KMS-11 (cell line): ENCODE results near the gene CDK17.
"Not testable (repeated sequence)": the region's sequence is repeated elsewhere in the genome, so short reads cannot be mapped to it uniquely, and the experiment has no call there.

Experiments
- H2AFZ ChIP-seq: fragments of 200-600 bp; sonication (generic); 2 replicates; pipeline ENCODE4 v1.6.1; 2016; ENCODE audit warnings: antibody characterized with exemption, mixed run types, low read depth
- H3K27ac ChIP-seq: fragments of 200-600 bp; sonication (generic); 2 replicates; pipeline ENCODE4 v1.6.1; 2016; ENCODE audit warnings: mild to moderate bottlenecking, mixed run types
- H3K27me3 ChIP-seq: fragments of 200-600 bp; sonication (generic); 2 replicates; pipeline ENCODE4 v1.6.1; 2017; ENCODE audit warnings: mild to moderate bottlenecking, low read depth, mixed run types, moderate library complexity; ENCODE audit not compliant: insufficient read depth
- H3K36me3 ChIP-seq: fragments of 200-600 bp; sonication (generic); 2 replicates; pipeline ENCODE4 v1.6.1; 2017; ENCODE audit warnings: mild to moderate bottlenecking, mixed run types; ENCODE audit not compliant: insufficient read depth
- H3K4me1 ChIP-seq: fragments of 200-600 bp; sonication (generic); 2 replicates; pipeline ENCODE4 v1.6.1; 2016; ENCODE audit warnings: mild to moderate bottlenecking, low read depth, mixed run types; ENCODE audit not compliant: poor library complexity, severe bottlenecking
- H3K4me2 ChIP-seq: fragments of 200-600 bp; sonication (generic); 2 replicates; pipeline ENCODE4 v1.7.0; 2016; ENCODE audit warnings: mild to moderate bottlenecking, mixed run types
- H3K4me3 ChIP-seq: fragments of 200-600 bp; sonication (generic); IDR thresholded peaks from 2 replicates; pipeline ENCODE4 v1.6.1; 2017; ENCODE audit warnings: low read depth, low read length, mixed read lengths; ENCODE audit not compliant: insufficient read depth
- H3K79me2 ChIP-seq: fragments of 200-600 bp; sonication (generic); 2 replicates; pipeline ENCODE4 v1.6.1; 2016; ENCODE audit warnings: low read depth, mixed run types; ENCODE audit not compliant: insufficient read depth
- H3K9ac ChIP-seq: fragments of 200-600 bp; sonication (generic); 2 replicates; pipeline ENCODE4 v1.6.1; 2016; ENCODE audit warnings: mild to moderate bottlenecking, mixed run types
- H4K20me1 ChIP-seq: fragments of 200-600 bp; sonication (generic); 2 replicates; pipeline ENCODE4 v1.6.1; 2016; ENCODE audit warnings: mild to moderate bottlenecking, mixed run types; ENCODE audit not compliant: insufficient read depth
- TF ChIP-seq, protein P1 (sequence below): fragments of 200-600 bp; sonication (generic); conservative IDR thresholded peaks from 2 replicates; pipeline ENCODE4 v1.6.1; 2017; ENCODE audit warnings: low read depth, mild to moderate bottlenecking, antibody characterized with exemption, low read length, moderate library complexity, mixed read lengths

The CDK17 gene

DNA sequence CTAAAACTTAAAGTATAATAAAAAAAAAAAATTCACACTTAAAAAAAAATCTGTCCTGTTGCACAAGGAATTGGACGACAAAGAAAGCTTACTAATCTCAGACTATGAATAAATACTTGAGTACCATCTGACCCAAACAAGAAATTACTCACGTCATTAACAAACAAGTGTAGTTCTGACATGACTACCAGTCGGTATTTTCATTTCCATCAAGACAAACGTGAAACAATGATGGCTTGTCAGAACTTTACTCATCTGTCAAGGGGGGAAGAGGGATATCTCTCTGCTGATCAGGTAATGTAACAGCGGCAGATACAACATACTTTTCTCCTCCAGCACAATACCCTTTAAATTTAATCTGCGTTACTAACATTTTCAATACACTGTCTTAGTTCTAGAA lies 78.3 kb downstream of the CDK17 start:
- Histone ChIP-seq H3K4me1 (peaks cover 4% of the 10 kb centered on the region), H3K4me2 (no peak overlapping the region), H3K27ac (no peak overlapping the region), H3K36me3 (no peaks in the 10 kb centered on the region), H3K79me2 (peaks cover 10% of the 10 kb centered on the region), H3K9ac (no peak overlapping the region), H3K27me3 (no peaks in the 10 kb centered on the region), H4K20me1 (no peaks in the 10 kb centered on the region), H3K4me3 (no peak overlapping the region), H2AFZ (no peak overlapping the region)
- TF ChIP-seq, protein P1, sequence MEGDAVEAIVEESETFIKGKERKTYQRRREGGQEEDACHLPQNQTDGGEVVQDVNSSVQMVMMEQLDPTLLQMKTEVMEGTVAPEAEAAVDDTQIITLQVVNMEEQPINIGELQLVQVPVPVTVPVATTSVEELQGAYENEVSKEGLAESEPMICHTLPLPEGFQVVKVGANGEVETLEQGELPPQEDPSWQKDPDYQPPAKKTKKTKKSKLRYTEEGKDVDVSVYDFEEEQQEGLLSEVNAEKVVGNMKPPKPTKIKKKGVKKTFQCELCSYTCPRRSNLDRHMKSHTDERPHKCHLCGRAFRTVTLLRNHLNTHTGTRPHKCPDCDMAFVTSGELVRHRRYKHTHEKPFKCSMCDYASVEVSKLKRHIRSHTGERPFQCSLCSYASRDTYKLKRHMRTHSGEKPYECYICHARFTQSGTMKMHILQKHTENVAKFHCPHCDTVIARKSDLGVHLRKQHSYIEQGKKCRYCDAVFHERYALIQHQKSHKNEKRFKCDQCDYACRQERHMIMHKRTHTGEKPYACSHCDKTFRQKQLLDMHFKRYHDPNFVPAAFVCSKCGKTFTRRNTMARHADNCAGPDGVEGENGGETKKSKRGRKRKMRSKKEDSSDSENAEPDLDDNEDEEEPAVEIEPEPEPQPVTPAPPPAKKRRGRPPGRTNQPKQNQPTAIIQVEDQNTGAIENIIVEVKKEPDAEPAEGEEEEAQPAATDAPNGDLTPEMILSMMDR, result no peak

DNA sequence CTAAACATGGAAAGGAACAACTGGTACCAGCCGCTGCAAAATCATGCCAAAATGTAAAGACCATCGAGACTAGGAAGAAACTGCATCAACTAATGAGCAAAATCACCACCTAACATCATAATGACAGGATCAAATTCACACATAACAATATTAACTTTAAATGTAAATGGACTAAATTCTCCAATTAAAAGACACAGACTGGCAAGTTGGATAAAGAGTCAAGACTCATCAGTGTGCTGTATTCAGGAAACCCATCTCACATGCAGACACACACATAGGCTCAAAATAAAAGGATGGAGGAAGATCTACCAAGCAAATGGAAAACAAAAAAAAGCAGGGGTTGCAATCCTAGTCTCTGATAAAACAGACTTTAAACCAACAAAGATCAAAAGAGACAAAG lies 82.4 kb downstream of the CDK17 start:
- H3K9ac ChIP-seq, H3K4me3 ChIP-seq, H3K27me3 ChIP-seq, H4K20me1 ChIP-seq, H3K79me2 ChIP-seq, H3K4me2 ChIP-seq, H2AFZ ChIP-seq, H3K27ac ChIP-seq, H3K36me3 ChIP-seq: not testable (repeated sequence)
- H3K4me1 ChIP-seq, result peaks cover 16% of the 10 kb centered on the region

DNA sequence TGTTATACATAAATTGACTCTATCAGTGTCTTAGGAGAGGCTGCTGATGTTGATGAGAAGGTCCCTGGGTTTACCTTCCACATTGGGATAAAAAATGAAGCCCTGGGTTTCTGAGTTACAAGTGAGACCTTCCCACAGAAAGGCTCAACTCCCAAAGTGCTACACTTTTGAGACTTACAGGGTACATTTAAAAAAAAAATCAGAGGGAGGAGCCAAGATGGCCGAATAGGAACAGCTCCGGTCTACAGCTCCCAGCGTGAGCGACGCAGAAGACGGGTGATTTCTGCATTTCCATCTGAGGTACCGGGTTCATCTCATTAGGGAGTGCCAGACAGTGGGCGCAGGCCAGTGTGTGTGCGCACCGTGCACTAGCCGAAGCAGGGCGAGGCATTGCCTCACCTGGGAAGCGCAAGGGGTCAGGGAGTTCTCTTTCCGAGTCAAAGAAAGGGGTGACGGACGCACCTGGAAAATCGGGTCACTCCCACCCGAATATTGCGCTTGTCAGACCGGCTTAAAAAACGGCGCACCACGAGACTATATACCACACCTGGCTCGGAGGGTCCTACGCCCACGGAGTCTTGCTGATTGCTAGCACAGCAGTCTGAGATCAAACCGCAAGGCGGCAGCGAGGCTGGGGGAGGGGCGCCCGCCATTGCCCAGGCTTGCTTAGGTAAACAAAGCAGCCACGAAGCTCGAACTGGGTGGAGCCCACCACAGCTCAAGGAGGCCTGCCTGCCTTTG lies 84.3 kb downstream of the CDK17 start:
- H2AFZ ChIP-seq, H3K36me3 ChIP-seq, H4K20me1 ChIP-seq, H3K27ac ChIP-seq, H3K4me2 ChIP-seq, H3K4me3 ChIP-seq, H3K27me3 ChIP-seq, H3K9ac ChIP-seq, H3K79me2 ChIP-seq: not testable (repeated sequence)
- H3K4me1 ChIP-seq, result peaks cover 22% of the 10 kb centered on the region

DNA sequence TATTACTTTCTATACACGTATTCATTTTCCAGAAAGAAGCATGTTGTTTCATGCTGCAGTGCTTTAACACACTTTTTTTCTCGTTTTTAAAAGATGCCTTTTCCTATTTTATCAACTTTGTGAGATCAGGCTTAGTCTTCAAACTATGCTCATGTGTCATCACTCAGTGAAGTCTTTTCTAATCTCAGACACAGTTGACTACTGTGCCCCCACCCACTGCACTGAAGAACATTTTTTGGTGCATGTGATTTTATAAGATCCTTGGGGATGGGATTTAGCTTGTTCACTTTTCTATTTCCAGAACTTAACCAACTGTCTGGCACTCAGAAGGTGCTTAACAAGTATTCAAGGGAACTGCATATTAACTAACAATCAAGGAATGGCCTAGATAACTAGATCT lies 85.5 kb downstream of the CDK17 start:
- no peak overlapping the region for H3K27ac ChIP-seq
- no peak overlapping the region for H3K4me2 ChIP-seq
- no peaks in the 10 kb centered on the region for H3K79me2 ChIP-seq
- no peaks in the 10 kb centered on the region for H4K20me1 ChIP-seq
- TF ChIP-seq, protein P1, result no peak
- H3K4me1 ChIP-seq, result peaks cover 22% of the 10 kb centered on the region
- no peaks in the 10 kb centered on the region for H3K27me3 ChIP-seq
- no peak overlapping the region for H2AFZ ChIP-seq
- H3K9ac ChIP-seq, result no peak overlapping the region
- no peak overlapping the region for H3K4me3 ChIP-seq
- H3K36me3 ChIP-seq, result no peaks in the 10 kb centered on the region

DNA sequence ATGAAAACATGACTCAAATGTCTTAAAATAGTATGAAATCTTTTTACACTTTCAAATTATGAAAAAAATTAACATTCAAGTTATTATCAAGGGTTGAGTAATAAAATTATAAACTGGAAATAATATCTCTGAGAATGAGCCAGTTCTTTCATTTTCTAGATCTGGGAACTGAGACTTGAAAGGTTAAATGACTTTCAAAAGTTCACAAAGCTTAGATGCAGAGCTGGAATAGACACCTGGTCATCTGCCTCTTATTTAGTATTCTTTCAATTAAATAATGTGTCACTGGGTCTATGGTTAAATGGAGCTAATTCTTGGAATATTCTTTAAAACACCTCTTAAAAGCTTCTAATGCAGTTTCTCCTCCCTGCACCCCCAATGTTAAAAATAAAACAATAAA lies 86.6 kb downstream of the CDK17 start:
- Histone ChIP-seq H2AFZ (no peak overlapping the region), H3K79me2 (no peaks in the 10 kb centered on the region), H3K9ac (no peak overlapping the region), H3K27me3 (no peaks in the 10 kb centered on the region), H3K36me3 (no peaks in the 10 kb centered on the region), H3K4me1 (peaks cover 22% of the 10 kb centered on the region), H3K4me2 (peak overlapping the region; percentile 10; the same call in 1 of the 2 replicates), H3K4me3 (no peak overlapping the region), H4K20me1 (no peaks in the 10 kb centered on the region), H3K27ac (no peak overlapping the region)
- TF ChIP-seq, protein P1, result no peak
